Iris pigment epithelial cell (primary cell): ENCODE measurements around the gene BAZ2A.

ENCODE experiments used
- DNase-seq: peaks from one replicate; pipeline ENCODE4 v3.0.0-alpha.2; 2011; ENCODE audit warnings: low read depth

BAZ2A gene

DNA sequence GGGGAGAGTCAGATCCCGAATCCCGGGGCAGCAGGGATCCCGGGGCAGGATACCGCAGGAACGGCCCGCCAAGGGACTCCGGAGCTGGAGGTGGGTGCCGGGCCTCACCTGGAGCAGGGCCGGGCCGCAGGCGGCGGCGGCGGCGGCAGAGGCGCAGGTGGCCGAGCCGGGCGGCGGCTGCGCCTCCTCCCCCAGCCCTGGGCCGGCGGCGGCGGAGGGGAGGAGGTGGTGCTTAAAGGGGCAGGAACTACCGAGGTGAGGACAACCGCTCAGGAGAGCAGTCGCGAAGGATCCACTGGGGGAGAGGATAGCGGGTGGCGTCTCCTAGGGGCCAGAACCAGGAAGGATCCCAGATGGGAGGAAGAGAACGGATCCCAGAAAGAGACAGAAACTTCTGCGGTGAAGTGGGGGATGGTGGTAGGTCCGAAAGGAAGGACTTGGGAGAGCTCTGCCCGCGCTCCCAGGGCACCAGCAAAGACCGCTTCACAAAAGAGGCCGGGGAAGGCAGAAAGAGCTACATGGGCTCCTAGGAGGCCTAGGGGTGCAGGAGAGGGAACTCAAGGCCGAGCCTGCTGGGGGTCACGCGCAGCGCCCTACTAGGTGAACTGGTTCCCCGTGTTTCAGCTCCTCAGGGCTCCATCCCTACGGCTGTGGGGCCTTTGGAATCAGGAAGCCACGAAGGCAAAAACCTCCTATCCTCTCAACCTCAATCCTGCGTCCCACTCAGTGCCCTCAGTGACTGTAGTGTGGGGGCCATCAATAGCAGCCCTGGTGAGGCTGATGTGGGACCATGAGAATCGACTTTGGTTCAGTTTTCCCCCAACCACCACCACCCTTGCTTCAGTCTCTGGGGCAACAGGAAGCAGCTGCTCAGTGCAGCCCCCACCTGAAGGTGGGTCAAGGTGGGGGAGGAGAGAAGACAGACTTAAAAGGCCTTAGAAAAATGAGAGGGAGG, 5.0 kb upstream of the BAZ2A start:
- peak; percentile 83 for DNase-seq

DNA sequence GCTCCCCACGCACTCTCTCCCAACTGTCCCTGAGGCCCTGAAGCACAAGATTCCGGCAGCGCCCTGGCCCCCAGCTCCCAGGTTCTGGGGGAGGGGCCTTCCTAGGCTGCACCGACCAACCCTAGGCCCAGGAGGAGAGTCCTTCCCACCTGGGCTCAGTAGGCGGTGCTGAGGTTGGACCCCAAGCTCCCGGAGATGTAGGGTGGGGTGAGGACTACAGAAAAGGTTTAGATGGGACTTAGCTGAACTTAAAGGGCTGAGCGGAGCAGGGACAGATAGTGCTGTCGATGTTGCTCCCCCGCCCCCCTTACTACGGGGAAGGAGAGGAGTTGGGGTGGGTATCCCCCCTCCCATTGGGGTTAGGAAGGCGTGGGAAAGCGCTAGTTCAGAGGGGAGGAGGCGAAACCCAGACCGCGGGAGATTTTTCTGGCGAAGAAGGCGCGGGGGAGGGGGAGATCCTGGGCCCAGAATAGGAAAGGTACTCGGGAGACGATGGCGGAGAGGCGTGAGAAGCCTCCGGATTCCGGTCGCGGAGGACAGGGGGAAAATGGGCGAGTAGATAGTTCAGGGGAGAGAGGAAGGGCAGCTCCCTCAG, 4.2 kb upstream of the BAZ2A start:
- DNase-seq = peak; percentile 21

DNA sequence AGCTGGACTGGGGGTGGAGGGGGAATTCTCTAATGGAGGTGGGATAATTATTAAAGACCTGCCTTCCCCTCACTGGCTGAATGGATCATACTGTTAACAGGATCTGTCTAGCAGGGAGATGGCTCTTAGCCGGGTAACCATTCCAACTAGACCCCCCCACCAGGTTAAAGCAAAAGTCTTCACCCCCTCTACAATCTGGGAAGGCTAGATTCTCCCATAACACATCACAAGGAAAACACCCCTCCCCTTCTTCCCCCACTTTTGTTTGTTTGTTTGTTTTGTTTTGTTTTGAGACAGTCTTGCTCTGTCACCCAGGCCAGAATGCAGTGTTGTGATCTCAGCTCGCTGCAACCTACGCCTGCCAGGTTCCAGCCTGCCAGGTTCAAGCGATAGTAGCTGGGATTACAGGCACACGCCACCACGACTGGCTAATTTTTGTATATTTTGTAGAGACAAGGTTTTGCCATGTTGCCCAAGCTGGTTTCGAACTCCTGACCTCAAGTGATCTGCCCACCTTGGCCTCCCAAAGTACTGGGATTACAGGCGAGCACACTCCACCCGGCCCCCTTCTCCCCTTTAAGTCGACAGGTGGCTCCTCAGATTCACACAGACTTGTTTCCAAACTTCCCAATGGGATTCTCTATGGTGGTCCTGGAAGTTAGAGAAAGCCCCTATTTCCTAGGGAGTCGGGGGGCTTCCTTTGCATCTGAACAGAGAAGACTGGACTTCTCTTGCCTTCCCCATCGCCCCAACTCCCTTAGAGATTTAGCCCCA, 3.5 kb upstream of the BAZ2A start:
- DNase-seq = no peak

- no peak for DNase-seq
Observed at GRCh38 chr12:56632701-56633467, 2.8 kb upstream of the BAZ2A start.

GRCh38 chr12:56631790-56632700, 1.9 kb upstream of the BAZ2A start:
- peak; percentile 36 for DNase-seq

GRCh38 chr12:56629459-56630179, 507 bp downstream of the BAZ2A start:
- peak; percentile 27 for DNase-seq

- DNase-seq = peak; percentile 77
Observed at GRCh38 chr12:56628671-56629458, 1.3 kb downstream of the BAZ2A start.

DNA sequence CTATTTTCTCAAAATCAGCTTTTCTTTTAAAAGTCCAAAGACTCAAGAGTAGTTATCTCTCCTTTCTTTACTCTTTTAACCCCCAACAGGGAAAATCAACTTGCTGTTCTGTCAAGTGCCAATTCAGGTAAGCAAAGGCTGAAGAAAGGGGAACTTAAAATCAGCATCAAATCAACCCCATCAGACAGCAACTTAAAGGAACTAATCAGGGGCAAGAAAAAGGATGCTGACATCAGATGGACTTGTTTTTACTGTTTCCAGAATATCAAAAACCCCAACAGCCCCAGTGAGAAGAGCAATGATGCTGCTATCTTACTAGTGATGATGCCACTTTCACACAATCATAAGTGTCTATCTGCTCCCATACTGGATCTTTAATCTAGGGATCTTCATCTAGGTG, 3.4 kb downstream of the BAZ2A start:
- DNase-seq = no peak

DNA sequence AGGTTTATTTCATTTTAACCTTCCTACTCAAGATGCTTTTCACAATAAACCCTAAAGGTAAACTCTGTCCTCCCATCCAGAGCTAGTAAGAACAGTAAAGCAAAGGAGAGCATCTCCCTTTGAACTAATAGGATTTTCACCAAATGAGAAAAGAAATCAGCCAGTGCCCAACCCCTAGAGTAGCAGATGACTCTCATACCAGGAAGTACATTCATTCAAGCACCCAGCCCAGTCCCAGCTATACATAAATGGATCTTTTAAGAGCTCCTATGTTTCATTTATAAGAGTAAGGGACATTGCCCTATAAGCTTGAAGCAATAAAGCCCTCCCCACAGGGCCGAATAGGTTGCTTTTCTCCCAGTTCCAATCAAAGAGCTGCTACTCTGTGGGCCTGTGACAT, 7.6 kb downstream of the BAZ2A start:
- peak; percentile 12 for DNase-seq

- no peak for DNase-seq
Observed at GRCh38 chr12:56616925-56617324, 13.2 kb downstream of the BAZ2A start.

GRCh38 chr12:56616244-56616643, 13.9 kb downstream of the BAZ2A start:
- DNase-seq = no peak

DNA sequence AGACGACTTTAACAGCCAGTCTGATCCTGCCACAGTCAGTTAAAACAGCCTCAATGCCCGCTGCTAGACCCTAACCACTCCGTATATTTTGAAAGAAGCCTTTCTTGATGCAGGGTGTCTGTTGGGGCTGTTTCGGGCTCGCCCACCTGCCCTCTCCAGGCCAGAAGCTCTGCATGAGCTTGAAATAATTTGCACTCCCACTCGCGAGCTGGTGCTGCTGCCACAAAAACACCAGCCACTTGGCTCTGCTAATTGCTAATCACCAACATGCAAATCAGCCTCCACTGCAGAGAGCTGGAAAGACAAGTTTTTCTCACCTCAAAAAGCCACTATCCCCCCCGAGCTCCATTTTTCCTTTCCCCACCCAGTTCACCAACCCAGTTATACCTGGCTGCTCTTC, 15.5 kb downstream of the BAZ2A start:
- DNase-seq = no peak

GRCh38 chr12:56604355-56604754, 25.8 kb downstream of the BAZ2A start:
- DNase-seq = no peak

- DNase-seq = peak; percentile 18
Observed at GRCh38 chr12:56602239-56602638, 27.9 kb downstream of the BAZ2A start.

DNA sequence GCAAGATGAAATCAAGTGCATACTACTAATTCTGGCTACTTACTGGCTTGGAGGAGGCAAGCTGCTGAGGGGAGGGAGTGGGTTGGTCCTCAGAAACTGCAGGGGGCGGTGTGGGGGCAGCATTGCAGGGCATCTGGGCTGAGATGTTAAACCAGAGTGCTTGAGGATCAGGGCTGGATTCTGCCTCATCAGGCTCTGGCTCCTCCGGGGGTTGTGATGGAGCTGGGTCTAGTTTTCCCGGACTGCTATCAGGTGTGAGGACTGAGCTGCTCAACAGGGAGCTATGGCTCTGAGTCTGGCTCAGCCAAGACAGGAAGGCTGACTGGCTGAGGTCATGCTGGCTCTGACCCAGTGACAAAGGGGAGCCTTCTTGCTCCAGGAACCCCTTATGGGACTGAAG, 28.6 kb downstream of the BAZ2A start:
- peak; percentile 16 for DNase-seq

DNA sequence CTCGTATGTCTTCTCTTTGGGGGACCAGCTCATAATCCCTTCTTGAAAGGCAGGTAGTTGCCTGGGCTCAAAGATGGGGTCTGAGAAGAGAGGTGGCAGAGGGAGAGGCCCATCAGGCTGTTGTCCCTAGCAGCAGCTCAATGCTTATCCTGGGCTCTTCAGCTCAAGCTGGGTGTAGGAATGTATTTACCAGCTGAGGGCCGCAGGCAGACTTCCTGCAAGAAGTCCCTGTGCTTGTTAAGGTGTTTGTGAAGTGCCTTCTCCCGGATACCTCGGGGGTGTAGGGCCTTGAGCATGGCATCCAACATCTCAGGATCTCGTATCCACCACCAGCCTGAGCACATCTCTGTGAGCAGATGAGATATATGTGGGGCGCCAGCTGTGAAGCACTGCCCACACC, 29.4 kb downstream of the BAZ2A start:
- no peak for DNase-seq

GRCh38 chr12:56599797-56600196, 30.3 kb downstream of the BAZ2A start:
- DNase-seq = no peak

DNA sequence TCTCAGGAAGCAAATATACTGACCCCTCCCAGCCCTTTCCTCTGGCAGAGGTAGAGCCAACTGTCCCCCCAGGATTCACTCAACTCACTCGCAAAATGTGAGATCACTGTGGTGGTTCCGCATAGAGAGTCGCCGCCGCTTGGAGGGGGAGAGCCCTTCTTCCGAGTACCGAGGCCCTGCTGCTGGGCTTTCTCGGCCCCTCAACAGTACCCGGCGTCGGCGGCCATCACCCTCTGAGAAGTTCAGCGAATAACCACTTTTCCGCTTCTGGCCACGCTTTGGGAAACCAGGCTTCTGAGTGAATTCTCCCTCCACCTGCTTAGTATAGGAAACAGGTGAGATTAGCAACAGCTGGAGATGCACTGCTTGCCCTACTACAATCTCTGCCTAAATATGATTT, 31.1 kb downstream of the BAZ2A start:
- no peak for DNase-seq

DNA sequence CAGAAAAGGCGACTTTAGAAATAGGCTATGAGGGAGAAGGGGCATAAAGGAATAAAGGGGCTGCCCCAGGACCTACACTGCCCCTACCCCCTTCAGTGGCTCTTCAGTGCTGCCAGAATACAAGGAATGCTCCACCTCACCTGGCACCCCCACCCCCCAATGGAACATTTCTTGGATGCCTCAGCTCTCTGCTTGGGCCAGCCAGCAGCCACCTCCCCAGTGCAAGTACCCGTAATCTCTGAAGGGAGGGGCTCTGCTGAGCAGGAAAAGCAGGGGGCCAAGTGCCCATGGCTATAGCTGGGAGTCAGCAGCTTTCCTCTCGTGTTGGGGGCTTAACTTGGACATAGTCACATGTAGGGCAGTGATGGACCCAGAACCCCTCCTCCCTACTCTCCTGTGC, 33.3 kb downstream of the BAZ2A start:
- DNase-seq = no peak
